ENCODE results near the gene CACNA1E.

Gene CACNA1E

DNA sequence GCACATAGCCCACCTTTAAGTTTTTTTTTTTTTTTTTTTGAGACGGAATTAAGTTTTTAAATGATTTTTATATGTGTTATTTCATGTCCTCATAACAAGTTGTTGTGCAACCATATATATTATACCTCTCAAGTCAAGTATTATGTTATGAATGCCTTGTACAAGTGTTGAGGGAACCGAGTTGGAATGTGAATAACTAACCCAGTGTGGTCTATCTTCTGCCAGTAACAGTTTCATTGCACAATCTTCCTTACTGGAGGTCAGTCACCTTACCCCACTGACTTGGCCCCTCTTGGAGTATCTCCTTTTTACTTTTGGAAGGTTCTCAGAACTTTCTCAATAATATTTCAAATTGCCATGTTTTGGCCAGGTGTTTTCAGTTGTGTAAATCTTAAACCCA is 201.9 kb downstream of the CACNA1E start:
- ChIA-PET POLR2A (ENCODE audit: low non-redundant PET) (no interaction called here), CTCF (no interaction called here)
- H3K27ac ChIP-seq: no peak overlapping the region
- TF ChIP-seq, protein P1, sequence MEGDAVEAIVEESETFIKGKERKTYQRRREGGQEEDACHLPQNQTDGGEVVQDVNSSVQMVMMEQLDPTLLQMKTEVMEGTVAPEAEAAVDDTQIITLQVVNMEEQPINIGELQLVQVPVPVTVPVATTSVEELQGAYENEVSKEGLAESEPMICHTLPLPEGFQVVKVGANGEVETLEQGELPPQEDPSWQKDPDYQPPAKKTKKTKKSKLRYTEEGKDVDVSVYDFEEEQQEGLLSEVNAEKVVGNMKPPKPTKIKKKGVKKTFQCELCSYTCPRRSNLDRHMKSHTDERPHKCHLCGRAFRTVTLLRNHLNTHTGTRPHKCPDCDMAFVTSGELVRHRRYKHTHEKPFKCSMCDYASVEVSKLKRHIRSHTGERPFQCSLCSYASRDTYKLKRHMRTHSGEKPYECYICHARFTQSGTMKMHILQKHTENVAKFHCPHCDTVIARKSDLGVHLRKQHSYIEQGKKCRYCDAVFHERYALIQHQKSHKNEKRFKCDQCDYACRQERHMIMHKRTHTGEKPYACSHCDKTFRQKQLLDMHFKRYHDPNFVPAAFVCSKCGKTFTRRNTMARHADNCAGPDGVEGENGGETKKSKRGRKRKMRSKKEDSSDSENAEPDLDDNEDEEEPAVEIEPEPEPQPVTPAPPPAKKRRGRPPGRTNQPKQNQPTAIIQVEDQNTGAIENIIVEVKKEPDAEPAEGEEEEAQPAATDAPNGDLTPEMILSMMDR (conservative IDR thresholded peaks at IDR 0.05; ENCODE audit: low read depth): no peak
- DNase-seq (ENCODE audit: low spot score): no peak

- H3K27ac ChIP-seq: no peak overlapping the region
- ChIA-PET CTCF (no interaction called here), POLR2A (ENCODE audit: low non-redundant PET) (interaction anchor here (0.7 kb wide), 1 partner anchor 9 kb away, joined by 3 read pairs; no protein-coding TSS in a partner anchor)
- no peak for DNase-seq (ENCODE audit: low spot score)
- TF ChIP-seq, protein P1 (conservative IDR thresholded peaks at IDR 0.05; ENCODE audit: low read depth): no peak
Measured at GRCh38 chr1:181701891-181702290, 218.6 kb downstream of the CACNA1E start.

DNA sequence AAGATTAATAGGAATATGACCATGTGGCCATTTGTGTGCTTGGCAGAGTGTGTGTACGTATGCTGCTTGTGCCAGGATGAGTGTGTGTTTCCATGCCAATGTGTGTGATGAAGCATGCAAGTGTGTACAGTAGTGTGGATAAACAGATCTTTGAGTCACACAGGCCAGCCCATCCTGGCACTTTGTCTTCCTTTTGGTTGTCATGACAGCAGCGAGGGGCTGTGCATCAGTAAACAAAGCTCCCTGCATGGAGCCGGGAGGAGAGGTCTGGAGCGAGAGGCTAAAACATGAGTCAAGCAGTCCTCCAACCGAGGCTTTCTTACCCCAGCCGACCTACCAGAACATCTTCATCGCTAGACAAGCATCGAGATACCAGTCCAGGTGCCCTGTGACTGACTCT is 221.2 kb downstream of the CACNA1E start:
- ChIA-PET POLR2A (ENCODE audit: low non-redundant PET) (no interaction called here), CTCF (interaction anchor here (0.6 kb wide), 1 partner anchor 19 kb away, joined by 3 read pairs; no protein-coding TSS in a partner anchor)
- TF ChIP-seq, protein P1 (conservative IDR thresholded peaks at IDR 0.05; ENCODE audit: low read depth): no peak
- no peak for DNase-seq (ENCODE audit: low spot score)
- no peak overlapping the region for H3K27ac ChIP-seq

- TF ChIP-seq, protein P1 (conservative IDR thresholded peaks at IDR 0.05; ENCODE audit: low read depth): no peak
- ChIA-PET CTCF (no interaction called here), POLR2A (ENCODE audit: low non-redundant PET) (no interaction called here)
- DNase-seq (ENCODE audit: low spot score): no peak
- no peak overlapping the region for H3K27ac ChIP-seq
Measured at GRCh38 chr1:181711820-181712219, 228.5 kb downstream of the CACNA1E start.

DNA sequence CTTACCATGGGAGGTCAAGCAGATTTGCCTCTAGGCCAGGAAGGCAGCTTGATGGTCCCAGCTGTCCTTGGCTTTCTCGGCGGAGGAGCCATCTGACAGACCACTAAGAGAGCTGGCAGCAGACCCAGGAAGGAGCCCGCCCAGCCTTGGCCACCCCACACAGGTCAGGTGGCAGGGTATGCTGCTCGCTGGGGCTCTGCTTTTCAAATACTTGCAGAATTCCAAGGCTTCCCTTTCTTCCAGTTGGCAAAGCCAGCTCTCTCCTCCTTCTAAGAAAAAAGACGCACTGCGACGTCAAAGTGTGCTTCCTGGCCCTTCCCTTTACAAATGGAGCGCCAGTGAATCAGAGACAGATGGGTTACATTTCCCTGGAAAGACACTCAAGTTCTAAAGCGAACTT is 229.4 kb downstream of the CACNA1E start:
- ChIA-PET POLR2A (ENCODE audit: low non-redundant PET) (no interaction called here), CTCF (no interaction called here)
- TF ChIP-seq, protein P1 (conservative IDR thresholded peaks at IDR 0.05; ENCODE audit: low read depth): no peak
- H3K27ac ChIP-seq: no peak overlapping the region
- no peak for DNase-seq (ENCODE audit: low spot score)

- TF ChIP-seq, protein P1 (conservative IDR thresholded peaks at IDR 0.05; ENCODE audit: low read depth): no peak
- H3K27ac ChIP-seq: no peak overlapping the region
- DNase-seq (ENCODE audit: low spot score): peak; percentile 36
- POLR2A ChIA-PET (ENCODE audit: low non-redundant PET): no interaction called here
- CTCF ChIA-PET: no interaction called here
Measured at GRCh38 chr1:181714428-181714827, 231.1 kb downstream of the CACNA1E start.

- DNase-seq (ENCODE audit: low spot score): no peak
- no peak overlapping the region for H3K27ac ChIP-seq
- ChIA-PET CTCF (no interaction called here), POLR2A (ENCODE audit: low non-redundant PET) (no interaction called here)
- TF ChIP-seq, protein P1 (conservative IDR thresholded peaks at IDR 0.05; ENCODE audit: low read depth): no peak
Measured at GRCh38 chr1:181718034-181718433, 234.7 kb downstream of the CACNA1E start.
